Mesothelial cell of epicardium (in vitro differentiated cells): ENCODE measurements around the gene HNRNPA1. TPM values are rescaled to one million over a fixed set of nuclear protein-coding genes. Genes with fewer than 3 reads are reported as not detected.
"Not testable (repeated sequence)": the region's sequence is repeated elsewhere in the genome, so short reads cannot be mapped to it uniquely, and the experiment has no call there.

Source experiments
- DNase-seq, 2 experiments: peaks; one replicate each; pipeline ENCODE4 v3.0.0; 2021; ENCODE audit warnings: low spot score in 2 of 2; ENCODE audit not compliant: unreplicated experiment in 2 of 2
- H3K27ac Mint-ChIP-seq: 2 replicates; pipeline ENCODE4 v1.8.0; 2021; ENCODE audit warnings: mixed read lengths
- H3K27me3 Mint-ChIP-seq: 2 replicates; pipeline ENCODE4 v1.8.0; 2021; ENCODE audit warnings: low read depth, mixed read lengths
- H3K36me3 Mint-ChIP-seq: 2 replicates; pipeline ENCODE4 v1.8.0; 2021; ENCODE audit warnings: mixed read lengths
- H3K4me1 Mint-ChIP-seq: 2 replicates; pipeline ENCODE4 v1.8.0; 2021; ENCODE audit warnings: mixed read lengths
- H3K4me3 Mint-ChIP-seq: 2 replicates; pipeline ENCODE4 v1.8.0; 2021; ENCODE audit warnings: mild to moderate bottlenecking, moderate library complexity, mixed read lengths
- H3K9me3 Mint-ChIP-seq: 2 replicates; pipeline ENCODE4 v1.8.0; 2021; ENCODE audit warnings: mixed read lengths
- CTCF ChIP-seq: fragments of 200-600 bp; sonication (generic); IDR thresholded peaks from one replicate; pipeline ENCODE4 v1.5.0; 2021; ENCODE audit warnings: antibody characterized with exemption; ENCODE audit not compliant: unreplicated experiment
- total RNA-seq: library from RNA; stranded (reverse); gene quantifications from 3 replicates; pipeline ENCODE4 v1.2.1, GENCODE V29; 2021

HNRNPA1 gene
- total RNA-seq, 1 donor from 2014 or later = 2,205 TPM

- Mint-ChIP-seq H3K27ac (no peak overlapping the region), H3K36me3 (no peaks in the 10 kb centered on the region), H3K4me1 (peaks cover 35% of the 10 kb centered on the region), H3K27me3 (peaks cover 2% of the 10 kb centered on the region), H3K4me3 (no peak overlapping the region), H3K9me3 (no peaks in the 10 kb centered on the region)
- no peak for TF ChIP-seq CTCF
- DNase-seq = no peak
Observed at GRCh38 chr12:54304187-54304810, 23.8 kb downstream of the HNRNPA1 start.

GRCh38 chr12:54306925-54307741, 26.6 kb downstream of the HNRNPA1 start:
- no peak overlapping the region for H3K27ac Mint-ChIP-seq
- H3K4me1 Mint-ChIP-seq = peaks cover 16% of the 10 kb centered on the region
- H3K9me3 Mint-ChIP-seq = no peaks in the 10 kb centered on the region
- no peaks in the 10 kb centered on the region for H3K36me3 Mint-ChIP-seq
- no peak overlapping the region for H3K4me3 Mint-ChIP-seq
- no peaks in the 10 kb centered on the region for H3K27me3 Mint-ChIP-seq
- TF ChIP-seq CTCF = no peak
- no peak for DNase-seq

GRCh38 chr12:54311051-54311450, 30.5 kb downstream of the HNRNPA1 start:
- no peaks in the 10 kb centered on the region for H3K27me3 Mint-ChIP-seq

GRCh38 chr12:54312309-54312708, 31.8 kb downstream of the HNRNPA1 start:
- H3K4me1 Mint-ChIP-seq, H3K27ac Mint-ChIP-seq, H3K36me3 Mint-ChIP-seq, DNase-seq, H3K9me3 Mint-ChIP-seq, H3K4me3 Mint-ChIP-seq, H3K27me3 Mint-ChIP-seq: not testable (repeated sequence)

More at GRCh38 chr12:54311051-54311450, 30.5 kb downstream of the HNRNPA1 start:
- H3K4me1 Mint-ChIP-seq = peaks cover 6% of the 10 kb centered on the region
- no peak for DNase-seq
- TF ChIP-seq CTCF = no peak
- no peaks in the 10 kb centered on the region for H3K36me3 Mint-ChIP-seq
- no peak overlapping the region for H3K4me3 Mint-ChIP-seq
- H3K9me3 Mint-ChIP-seq = no peaks in the 10 kb centered on the region
- H3K27ac Mint-ChIP-seq = no peak overlapping the region

- no peaks in the 10 kb centered on the region for H3K9me3 Mint-ChIP-seq
- H3K36me3 Mint-ChIP-seq = no peaks in the 10 kb centered on the region
- H3K27me3 Mint-ChIP-seq = no peaks in the 10 kb centered on the region
- no peak overlapping the region for H3K4me3 Mint-ChIP-seq
- H3K27ac Mint-ChIP-seq = no peak overlapping the region
- no peak for TF ChIP-seq CTCF
- H3K4me1 Mint-ChIP-seq = peaks cover 14% of the 10 kb centered on the region
- no peak for DNase-seq
Observed at GRCh38 chr12:54321363-54321762, 40.8 kb downstream of the HNRNPA1 start.
